Spleen (tissue), 11 donors: ENCODE results near the gene PBX1. TPM values are rescaled to one million over a fixed set of nuclear protein-coding genes. Genes with fewer than 3 reads are reported as not detected.

ENCODE experiments used
- DNase-seq: peaks from one replicate; pipeline ENCODE4 v3.0.0-alpha.2; 2020
- H3K27ac ChIP-seq, 8 donors: fragments of 200-600 bp; sonication (generic) in 7 of 8; 1 replicate in 4 of 8; 2 replicates in 4 of 8; pipeline versions ENCODE4 v1.5.0 to v1.8.0; 2016 to 2021; ENCODE audit warnings: inconsistent platforms in 4 of 8, mild to moderate bottlenecking in 4 of 8, moderate library complexity in 1 of 8
- H3K27me3 ChIP-seq, 7 donors: fragments of 200-600 bp; sonication (generic) in 6 of 7; replicated peaks in 1 of 7; 1 replicate in 4 of 7; 2 replicates in 3 of 7; pipeline versions ENCODE4 v1.5.0 to v1.8.0; 2016 to 2021; ENCODE audit warnings: inconsistent platforms in 3 of 7, mild to moderate bottlenecking in 1 of 7
- H3K36me3 ChIP-seq, 6 donors: fragments of 200-600 bp; sonication (generic) in 5 of 6; 1 replicate in 4 of 6; 2 replicates in 2 of 6; pipeline versions ENCODE4 v1.5.0 to v1.8.0; 2016 to 2021; ENCODE audit warnings: inconsistent platforms in 2 of 6
- H3K4me1 ChIP-seq, 6 donors: fragments of 200-600 bp; sonication (generic) in 5 of 6; 1 replicate in 3 of 6; 2 replicates in 3 of 6; pipeline versions ENCODE4 v1.5.0 to v1.8.0; 2016 to 2021; ENCODE audit warnings: inconsistent platforms in 3 of 6
- H3K4me3 ChIP-seq, 8 donors: fragments of 200-600 bp; sonication (generic) in 7 of 8; 1 replicate in 4 of 8; 2 replicates in 4 of 8; pipeline versions ENCODE4 v1.5.0 to v1.8.0; 2016 to 2021; ENCODE audit warnings: inconsistent platforms in 4 of 8, mild to moderate bottlenecking in 4 of 8, moderate library complexity in 2 of 8
- H3K9me3 ChIP-seq, 8 donors: fragments of 200-600 bp; sonication (generic) in 7 of 8; 1 replicate in 4 of 8; 2 replicates in 4 of 8; pipeline versions ENCODE4 v1.5.0 to v1.8.0; 2016 to 2021; ENCODE audit warnings: inconsistent platforms in 4 of 8
- POLR2A ChIP-seq, 3 donors: fragments of 450-650 bp; IDR thresholded peaks; one replicate each; pipeline ENCODE4 v1.5.1; 2017; ENCODE audit warnings: antibody characterized with exemption in 3 of 3, mild to moderate bottlenecking in 1 of 3
- POLR2AphosphoS5 ChIP-seq, 3 donors: sonication (generic); formaldehyde crosslinking; IDR thresholded peaks; one replicate each; pipeline ENCODE4 v1.5.1; 2017; ENCODE audit warnings: antibody characterized with exemption in 3 of 3
- WGBS, 5 donors: extraction: QIAGEN DNeasy Blood & Tissue Kit in 3 of 5; methylation state at CpG; one replicate each; pipeline versions ENCODE4 v1.1.5 to v1.1.7; 2013 to 2018; 5-methylcytosine and 5-hydroxymethylcytosine counted together
- intact Hi-C: fragments of 100-400 bp; cut with DNase I; formaldehyde crosslinking; loops from one replicate; pipeline ENCODE4 v1.15.0; 2023; ENCODE audit warnings: low total_unique reads
- polyA plus RNA-seq, 3 donors: library from polyadenylated mRNA; stranded (reverse); fragments of 200-250 nt; gene quantifications; one replicate each; pipeline ENCODE4 v1.2.1, GENCODE V29; 2013
- total RNA-seq, 7 donors: library from RNA; depleted of rRNA in 3 of 7; stranded (reverse); fragments of >200 nt in 3 of 7; fragmentation: NEBNext Ultra II Directional in 4 of 7; extraction: Animal tissue kit (Norgen Biotek cat#: 25700) in 4 of 7; gene quantifications; one replicate each; pipeline versions ENCODE4 v1.1.0 to v1.2.1, GENCODE V29; 2016 to 2021
- TF ChIP-seq, protein P1 (sequence below), 11 experiments: fragments of 200-600 bp in 7 of 11; fragments of 450-650 bp in 4 of 11; sonication (generic) in 4 of 11; IDR thresholded peaks in 8 of 11; conservative IDR thresholded peaks in 3 of 11; 1 replicate in 7 of 11; 2 replicates in 4 of 11; pipeline versions ENCODE4 v1.4.0 to v1.8.0; 2016 to 2021; ENCODE audit warnings: antibody characterized with exemption in 11 of 11, inconsistent platforms in 4 of 11, mild to moderate bottlenecking in 1 of 11
- donor health status: healthy with polysubstance abuse.
- donor health status: DM: no; HTN: no; CAD: no; lungs with moderate emphysema.
- donor health status: DM: no; HTN: no; CAD: no.
- donor health status: Bipolar disorder and iron deficiency.
- donor health status: healthy.
- donor health status: DM: no; HTN: no; CAD: no.
- donor health status: DM: yes; HTN: yes; CAD: no.

PBX1 gene
- total and polyA plus RNA-seq, 10 donors: 3.4 to 79.5 (median 31.8) TPM

GRCh38 chr1:164638492-164639202, 79.7 kb downstream of the PBX1 start:
- no peaks in the 10 kb centered on the region for H3K9me3 ChIP-seq
- H3K4me1 ChIP-seq: peaks cover 0 to 4% (median 0%) of the 10 kb centered on the region in 6 donors
- intact Hi-C loops: no loop called here
- H3K4me3 ChIP-seq: no peak overlapping the region
- H3K27me3 ChIP-seq: no peaks in the 10 kb centered on the region
- no peak for DNase-seq
- TF ChIP-seq, protein P1, sequence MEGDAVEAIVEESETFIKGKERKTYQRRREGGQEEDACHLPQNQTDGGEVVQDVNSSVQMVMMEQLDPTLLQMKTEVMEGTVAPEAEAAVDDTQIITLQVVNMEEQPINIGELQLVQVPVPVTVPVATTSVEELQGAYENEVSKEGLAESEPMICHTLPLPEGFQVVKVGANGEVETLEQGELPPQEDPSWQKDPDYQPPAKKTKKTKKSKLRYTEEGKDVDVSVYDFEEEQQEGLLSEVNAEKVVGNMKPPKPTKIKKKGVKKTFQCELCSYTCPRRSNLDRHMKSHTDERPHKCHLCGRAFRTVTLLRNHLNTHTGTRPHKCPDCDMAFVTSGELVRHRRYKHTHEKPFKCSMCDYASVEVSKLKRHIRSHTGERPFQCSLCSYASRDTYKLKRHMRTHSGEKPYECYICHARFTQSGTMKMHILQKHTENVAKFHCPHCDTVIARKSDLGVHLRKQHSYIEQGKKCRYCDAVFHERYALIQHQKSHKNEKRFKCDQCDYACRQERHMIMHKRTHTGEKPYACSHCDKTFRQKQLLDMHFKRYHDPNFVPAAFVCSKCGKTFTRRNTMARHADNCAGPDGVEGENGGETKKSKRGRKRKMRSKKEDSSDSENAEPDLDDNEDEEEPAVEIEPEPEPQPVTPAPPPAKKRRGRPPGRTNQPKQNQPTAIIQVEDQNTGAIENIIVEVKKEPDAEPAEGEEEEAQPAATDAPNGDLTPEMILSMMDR (IDR thresholded peaks at IDR 0.05 in 8 of 11, conservative IDR thresholded peaks at IDR 0.05 in 3 of 11): no peak
- TF ChIP-seq POLR2AphosphoS5 (IDR thresholded peaks at IDR 0.05) (no peak), POLR2A (IDR thresholded peaks at IDR 0.05) (no peak)
- H3K27ac ChIP-seq: no peak overlapping the region
- 86 to 96% (median 89%) methylated on average over 14 of the region's 14 CpGs for WGBS, 5 donors
- no peaks in the 10 kb centered on the region for H3K36me3 ChIP-seq

DNA sequence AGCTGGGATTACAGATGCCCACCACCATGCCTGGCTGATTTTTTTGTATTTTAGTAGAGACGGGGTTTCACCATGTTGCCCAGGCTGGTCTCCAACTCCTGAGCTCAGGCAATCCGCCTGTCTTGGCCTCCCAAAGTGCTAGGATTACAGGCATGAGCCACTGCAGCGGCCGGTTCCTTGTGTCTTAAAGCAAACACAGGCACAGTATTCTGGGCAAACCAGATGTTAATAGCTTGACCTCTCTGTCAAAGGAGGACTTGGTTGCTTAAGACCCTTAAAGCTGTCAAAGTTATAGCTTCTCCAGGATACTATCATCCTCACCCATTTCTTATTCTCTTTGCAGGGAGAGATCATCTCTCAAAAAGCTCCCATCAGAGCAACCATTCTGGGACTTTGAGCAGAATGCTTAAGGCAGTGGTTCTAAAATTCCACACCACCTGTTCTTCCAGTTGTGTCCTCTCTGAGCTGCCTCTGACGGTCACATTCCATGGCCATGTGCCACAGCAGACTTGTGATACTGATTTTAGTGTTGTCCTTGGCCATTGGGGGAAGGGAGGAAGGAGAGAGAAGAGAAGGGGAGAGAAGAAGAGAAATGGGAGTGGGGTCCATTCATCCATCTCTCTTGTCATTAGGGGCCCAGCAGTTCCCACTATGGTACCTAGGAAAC, 81.8 kb downstream of the PBX1 start:
- 74 to 83% (median 80%) methylated on average over 5 of the region's 5 CpGs for WGBS, 5 donors
- no peak for DNase-seq
- H3K9me3 ChIP-seq: no peaks in the 10 kb centered on the region
- H3K27me3 ChIP-seq: no peaks in the 10 kb centered on the region
- H3K27ac ChIP-seq: no peak overlapping the region
- H3K4me1 ChIP-seq: peaks cover 0 to 4% (median 0%) of the 10 kb centered on the region in 6 donors
- intact Hi-C loops: no loop called here
- H3K4me3 ChIP-seq: no peak overlapping the region
- H3K36me3 ChIP-seq: no peaks in the 10 kb centered on the region
- TF ChIP-seq POLR2AphosphoS5 (IDR thresholded peaks at IDR 0.05) (no peak), POLR2A (IDR thresholded peaks at IDR 0.05) (no peak)
- TF ChIP-seq, protein P1 (IDR thresholded peaks at IDR 0.05 in 8 of 11, conservative IDR thresholded peaks at IDR 0.05 in 3 of 11): no peak

DNA sequence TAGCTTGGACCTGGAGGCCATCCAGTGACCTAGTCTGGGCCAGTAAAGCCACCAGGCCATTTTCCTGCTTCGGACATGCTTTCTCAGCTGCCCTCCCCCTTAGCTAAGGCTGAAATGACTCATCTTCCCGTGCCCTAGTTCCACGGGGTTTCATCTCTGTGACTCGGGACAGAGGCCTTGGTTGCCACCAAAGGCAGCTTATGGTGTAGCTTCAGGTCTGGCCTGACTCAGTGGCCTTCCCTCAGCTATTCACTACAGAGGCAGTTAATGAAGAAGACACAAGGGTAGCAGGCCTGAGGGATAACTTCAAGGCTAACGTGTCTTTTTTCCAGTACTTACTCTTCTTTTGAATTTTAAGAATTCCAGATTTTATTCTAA, 82.4 kb downstream of the PBX1 start:
- H3K36me3 ChIP-seq: no peaks in the 10 kb centered on the region
- TF ChIP-seq, protein P1 (IDR thresholded peaks at IDR 0.05 in 8 of 11, conservative IDR thresholded peaks at IDR 0.05 in 3 of 11): no peak
- TF ChIP-seq POLR2AphosphoS5 (IDR thresholded peaks at IDR 0.05): no peak
- TF ChIP-seq POLR2A (IDR thresholded peaks at IDR 0.05): no peak
- 53 to 81% (median 68%) methylated on average over 5 of the region's 5 CpGs for WGBS, 5 donors
- no peak overlapping the region for H3K4me3 ChIP-seq
- H3K4me1 ChIP-seq: peaks cover 0 to 4% (median 0%) of the 10 kb centered on the region in 6 donors
- no peaks in the 10 kb centered on the region for H3K9me3 ChIP-seq
- DNase-seq: no peak
- no peak overlapping the region for H3K27ac ChIP-seq
- intact Hi-C loops: no loop called here
- no peaks in the 10 kb centered on the region for H3K27me3 ChIP-seq

GRCh38 chr1:164643018-164643417, 84.0 kb downstream of the PBX1 start:
- no peak overlapping the region for H3K27ac ChIP-seq
- peaks cover 0 to 12% (median 0%) of the 10 kb centered on the region in 6 donors for H3K4me1 ChIP-seq
- intact Hi-C loops: no loop called here
- DNase-seq: no peak
- H3K36me3 ChIP-seq: no peaks in the 10 kb centered on the region
- TF ChIP-seq POLR2AphosphoS5 (IDR thresholded peaks at IDR 0.05): no peak
- no peak for TF ChIP-seq POLR2A (IDR thresholded peaks at IDR 0.05)
- TF ChIP-seq, protein P1 (IDR thresholded peaks at IDR 0.05 in 8 of 11, conservative IDR thresholded peaks at IDR 0.05 in 3 of 11): no peak
- H3K27me3 ChIP-seq: no peaks in the 10 kb centered on the region
- no peaks in the 10 kb centered on the region for H3K9me3 ChIP-seq
- no peak overlapping the region for H3K4me3 ChIP-seq
- WGBS, 5 donors: 85 to 93% (median 87%) methylated on average over 7 of the region's 7 CpGs
